Left lung (tissue), 10 donors: ENCODE results near the gene CD84. TPM values are rescaled to one million over a fixed set of nuclear protein-coding genes. Genes with fewer than 3 reads are reported as not detected.

ENCODE experiments used
- ATAC-seq: fragments of 200-7000 bp; cut with Tn5 transposase; one replicate; pipeline ENCODE4 v1.9.1; 2020; ENCODE audit warnings: moderate library complexity
- DNase-seq, 4 donors: peaks; one replicate each; pipeline ENCODE4 v3.0.0-alpha.2; 2013 to 2020
- H3K27ac ChIP-seq, 2 donors: fragments of 200-600 bp; sonication (generic) in 1 of 2; one replicate each; pipeline versions ENCODE4 v1.5.0 to v1.8.0; 2020 to 2021
- H3K27me3 ChIP-seq, 2 donors: fragments of 200-600 bp; sonication (generic) in 1 of 2; one replicate each; pipeline versions ENCODE4 v1.5.0 to v1.8.0; 2020 to 2021
- H3K36me3 ChIP-seq, 2 donors: fragments of 200-600 bp; sonication (generic) in 1 of 2; one replicate each; pipeline versions ENCODE4 v1.5.0 to v1.8.0; 2020 to 2021
- H3K4me1 ChIP-seq, 2 donors: fragments of 200-600 bp; one replicate each; pipeline ENCODE4 v1.8.0; 2021
- H3K4me3 ChIP-seq, 2 donors: fragments of 200-600 bp; sonication (generic) in 1 of 2; one replicate each; pipeline versions ENCODE4 v1.5.0 to v1.8.0; 2020 to 2021; ENCODE audit warnings: mild to moderate bottlenecking in 1 of 2
- H3K9me3 ChIP-seq, 2 donors: fragments of 200-600 bp; sonication (generic) in 1 of 2; one replicate each; pipeline versions ENCODE4 v1.5.0 to v1.8.0; 2020 to 2021
- CTCF ChIP-seq, 2 donors: fragments of 200-600 bp; sonication (generic) in 1 of 2; IDR thresholded peaks; one replicate each; pipeline versions ENCODE4 v1.5.0 to v1.8.0; 2021; ENCODE audit warnings: antibody characterized with exemption in 2 of 2
- intact Hi-C, 2 donors: fragments of 100-400 bp; cut with DNase I; formaldehyde crosslinking; loops; one replicate each; pipeline versions ENCODE4 v1.11.2 to v1.14.2; 2022
- polyA plus RNA-seq, 6 donors: library from polyadenylated mRNA; unstranded; fragments of 120-200 nt; gene quantifications; one replicate each; pipeline ENCODE4 v1.2.1, GENCODE V29; 2013; ENCODE audit not compliant: insufficient read length in 6 of 6
- total RNA-seq, 2 donors: library from RNA; stranded (reverse); fragmentation: NEBNext Ultra II Directional; extraction: Animal tissue kit (Norgen Biotek cat#: 25700); gene quantifications; one replicate each; pipeline ENCODE4 v1.2.1, GENCODE V29; 2021
- donor health status: DM: no; HTN: yes; CAD: no.
- donor health status: DM: no; HTN: no; CAD: no.

CD84 gene
- total and polyA plus RNA-seq, 8 donors: 1.6 to 39.7 (median 2.3) TPM

- Histone ChIP-seq H3K9me3 (peaks cover 0 to 3% of the 10 kb centered on the region in 2 donors), H3K4me1 (peaks cover 0 to 5% of the 10 kb centered on the region in 2 donors), H3K27me3 (no peaks in the 10 kb centered on the region), H3K27ac (peak within 1 kb of the TSS in 1 of 2 donors; percentile 20), H3K4me3 (peak within 1 kb of the TSS in 1 of 2 donors; percentile 10), H3K36me3 (no peaks in the 10 kb centered on the region)
- DNase-seq (no peak), ATAC-seq (peak; percentile 33)
- TF ChIP-seq CTCF (IDR thresholded peaks at IDR 0.05): no peak
- intact Hi-C loops: no loop called here
These were observed 56.5 kb downstream of the CD84 start, which contains the start of gene SLAMF6 for GRCh38 chr1:160522622-160523345. Gene SLAMF6 (minus strand): TSS chr1:160523255. CDS start chr1:160523192, 63 bp downstream.

GRCh38 chr1:160522136-160522535 lies 57.2 kb downstream of the CD84 start:
- H3K27ac ChIP-seq: peak overlapping the region in 1 of 2 donors; percentile 20
- no peaks in the 10 kb centered on the region for H3K27me3 ChIP-seq
- H3K36me3 ChIP-seq: no peaks in the 10 kb centered on the region
- no peak for ATAC-seq
- peaks cover 0 to 5% of the 10 kb centered on the region in 2 donors for H3K4me1 ChIP-seq
- DNase-seq: no peak
- H3K4me3 ChIP-seq: peak overlapping the region in 1 of 2 donors; percentile 10
- intact Hi-C loops: no loop called here
- no peak for TF ChIP-seq CTCF (IDR thresholded peaks at IDR 0.05)
- H3K9me3 ChIP-seq: peaks cover 0 to 3% of the 10 kb centered on the region in 2 donors

- Histone ChIP-seq H3K4me1 (peaks cover 0 to 5% of the 10 kb centered on the region in 2 donors), H3K36me3 (no peaks in the 10 kb centered on the region), H3K27me3 (no peaks in the 10 kb centered on the region), H3K27ac (no peak overlapping the region), H3K9me3 (peaks cover 0 to 3% of the 10 kb centered on the region in 2 donors), H3K4me3 (peak overlapping the region in 1 of 2 donors; percentile 10)
- ATAC-seq (no peak), DNase-seq (no peak)
- intact Hi-C loops: no loop called here
- no peak for TF ChIP-seq CTCF (IDR thresholded peaks at IDR 0.05)
These were observed 57.7 kb downstream of the CD84 start for GRCh38 chr1:160521554-160521953.

- peaks cover 0 to 3% of the 10 kb centered on the region in 2 donors for H3K9me3 ChIP-seq
- H3K27me3 ChIP-seq: no peaks in the 10 kb centered on the region
- DNase-seq: no peak
- H3K36me3 ChIP-seq: no peaks in the 10 kb centered on the region
- peaks cover 0 to 5% of the 10 kb centered on the region in 2 donors for H3K4me1 ChIP-seq
- no peak overlapping the region for H3K27ac ChIP-seq
- TF ChIP-seq CTCF (IDR thresholded peaks at IDR 0.05): no peak
- peak overlapping the region in 1 of 2 donors; percentile 10 for H3K4me3 ChIP-seq
- ATAC-seq: peak; percentile 76
- intact Hi-C loops: no loop called here
These were observed 58.3 kb downstream of the CD84 start for GRCh38 chr1:160520999-160521398.

GRCh38 chr1:160520582-160520981 lies 58.7 kb downstream of the CD84 start:
- Histone ChIP-seq H3K27me3 (no peaks in the 10 kb centered on the region), H3K4me3 (peak overlapping the region in 1 of 2 donors; percentile 10), H3K36me3 (no peaks in the 10 kb centered on the region), H3K4me1 (peaks cover 0 to 5% of the 10 kb centered on the region in 2 donors), H3K9me3 (no peaks in the 10 kb centered on the region), H3K27ac (no peak overlapping the region)
- intact Hi-C loops: no loop called here
- DNase-seq (no peak), ATAC-seq (peak; percentile 49)
- TF ChIP-seq CTCF (IDR thresholded peaks at IDR 0.05): no peak
